Vagina (tissue), 2 donors: Measurements from ENCODE around the gene BLCAP. TPM values are rescaled to one million over a fixed set of nuclear protein-coding genes. Genes with fewer than 3 reads are reported as not detected.
"Not testable (repeated sequence)": the region's sequence is repeated elsewhere in the genome, so short reads cannot be mapped to it uniquely, and the experiment has no call there.

ENCODE experiments used
- DNase-seq, 2 donors: peaks; one replicate each; pipeline ENCODE4 v3.0.0-alpha.2; 2017; ENCODE audit errors: extremely low spot score in 2 of 2
- H3K27ac ChIP-seq: fragments of 200-600 bp; sonication (generic); one replicate; pipeline ENCODE4 v1.5.1; 2019
- H3K27me3 ChIP-seq: fragments of 200-600 bp; sonication (generic); one replicate; pipeline ENCODE4 v1.5.1; 2019
- H3K36me3 ChIP-seq, 2 donors: fragments of 200-600 bp; sonication (generic); one replicate each; pipeline ENCODE4 v1.5.1; 2017 to 2019
- H3K4me1 ChIP-seq: fragments of 200-600 bp; sonication (generic); one replicate; pipeline ENCODE4 v1.5.1; 2019
- H3K4me3 ChIP-seq, 2 donors: fragments of 200-600 bp; sonication (generic); 1 replicate in 1 of 2; 2 replicates in 1 of 2; pipeline ENCODE4 v1.5.1; 2016 to 2019
- H3K9me3 ChIP-seq: fragments of 200-600 bp; sonication (generic); one replicate; pipeline ENCODE4 v1.5.1; 2019
- CTCF ChIP-seq, 3 experiments: fragments of 450-650 bp in 2 of 3; fragments of 200-600 bp in 1 of 3; sonication (generic) in 1 of 3; IDR thresholded peaks; one replicate each; pipeline ENCODE4 v1.5.1; 2017 to 2019; ENCODE audit warnings: antibody characterized with exemption in 3 of 3, mild to moderate bottlenecking in 2 of 3, moderate library complexity in 2 of 3
- POLR2A ChIP-seq, 2 donors: fragments of 450-650 bp; IDR thresholded peaks; one replicate each; pipeline ENCODE4 v1.6.1; 2017; ENCODE audit warnings: antibody characterized with exemption in 2 of 2, mild to moderate bottlenecking in 2 of 2, moderate library complexity in 2 of 2
- POLR2AphosphoS5 ChIP-seq, 2 donors: sonication (generic); formaldehyde crosslinking; IDR thresholded peaks; one replicate each; pipeline ENCODE4 v1.9.0; 2017; ENCODE audit warnings: antibody characterized with exemption in 2 of 2, mild to moderate bottlenecking in 2 of 2, low read depth in 1 of 2; ENCODE audit not compliant: insufficient read depth in 1 of 2
- intact Hi-C: fragments of 100-400 bp; cut with DNase I; formaldehyde crosslinking; loops from one replicate; pipeline ENCODE4 v1.15.1; 2023
- total RNA-seq: library from RNA; depleted of rRNA; stranded (reverse); fragments of >200 nt; gene quantifications from one replicate; pipeline ENCODE4 v1.2.3, GENCODE V29; 2016

The BLCAP gene
- total RNA-seq, 1 donor from 2014 or later: 81.3 TPM

- Histone ChIP-seq H3K27ac (no peak overlapping the region), H3K4me1 (no peaks in the 10 kb centered on the region), H3K4me3 (no peak overlapping the region), H3K9me3 (no peaks in the 10 kb centered on the region), H3K27me3 (no peaks in the 10 kb centered on the region), H3K36me3 (no peaks in the 10 kb centered on the region)
- no peak for TF ChIP-seq POLR2A (IDR thresholded peaks at IDR 0.05)
- no peak for TF ChIP-seq CTCF (IDR thresholded peaks at IDR 0.05)
- TF ChIP-seq POLR2AphosphoS5 (IDR thresholded peaks at IDR 0.05; ENCODE audit: insufficient read depth in 1 of 2, low read depth in 1 of 2): no peak
- no peak for DNase-seq
- intact Hi-C loops: no loop called here
Observed at GRCh38 chr20:37473249-37474000, 54.3 kb downstream of the BLCAP start.

- H3K9me3 ChIP-seq, DNase-seq, H3K27ac ChIP-seq, intact Hi-C loops, H3K4me1 ChIP-seq, H3K27me3 ChIP-seq, H3K36me3 ChIP-seq, H3K4me3 ChIP-seq: not testable (repeated sequence)
Observed at GRCh38 chr20:37472435-37472834, 55.2 kb downstream of the BLCAP start.

- intact Hi-C loops: no loop called here
- TF ChIP-seq POLR2A (IDR thresholded peaks at IDR 0.05): no peak
- no peak for TF ChIP-seq POLR2AphosphoS5 (IDR thresholded peaks at IDR 0.05; ENCODE audit: insufficient read depth in 1 of 2, low read depth in 1 of 2)
Observed at GRCh38 chr20:37471741-37472235, 55.9 kb downstream of the BLCAP start.

GRCh38 chr20:37470190-37470589, 57.5 kb downstream of the BLCAP start:
- H3K36me3 ChIP-seq, intact Hi-C loops, H3K27me3 ChIP-seq, DNase-seq, H3K27ac ChIP-seq, H3K4me3 ChIP-seq, H3K4me1 ChIP-seq, H3K9me3 ChIP-seq: not testable (repeated sequence)

More at GRCh38 chr20:37471741-37472235, 55.9 kb downstream of the BLCAP start:
- Histone ChIP-seq H3K27me3 (no peaks in the 10 kb centered on the region), H3K36me3 (no peaks in the 10 kb centered on the region), H3K4me1 (no peaks in the 10 kb centered on the region), H3K27ac (no peak overlapping the region), H3K4me3 (no peak overlapping the region), H3K9me3 (no peaks in the 10 kb centered on the region)
- DNase-seq: no peak

- no peak for DNase-seq
- Histone ChIP-seq H3K27ac (no peak overlapping the region), H3K9me3 (no peaks in the 10 kb centered on the region), H3K4me1 (no peaks in the 10 kb centered on the region), H3K4me3 (no peak overlapping the region), H3K27me3 (no peaks in the 10 kb centered on the region), H3K36me3 (no peaks in the 10 kb centered on the region)
- intact Hi-C loops: no loop called here
- no peak for TF ChIP-seq POLR2AphosphoS5 (IDR thresholded peaks at IDR 0.05; ENCODE audit: insufficient read depth in 1 of 2, low read depth in 1 of 2)
- no peak for TF ChIP-seq CTCF (IDR thresholded peaks at IDR 0.05)
- TF ChIP-seq POLR2A (IDR thresholded peaks at IDR 0.05): no peak
Observed at GRCh38 chr20:37469531-37469930, 58.1 kb downstream of the BLCAP start.

- no peak overlapping the region for H3K4me3 ChIP-seq
- no peaks in the 10 kb centered on the region for H3K9me3 ChIP-seq
- H3K36me3 ChIP-seq: no peaks in the 10 kb centered on the region
- no peak for TF ChIP-seq POLR2A (IDR thresholded peaks at IDR 0.05)
- TF ChIP-seq POLR2AphosphoS5 (IDR thresholded peaks at IDR 0.05; ENCODE audit: insufficient read depth in 1 of 2, low read depth in 1 of 2): no peak
- TF ChIP-seq CTCF (IDR thresholded peaks at IDR 0.05): no peak
- DNase-seq: no peak
- H3K27ac ChIP-seq: no peak overlapping the region
- H3K4me1 ChIP-seq: no peaks in the 10 kb centered on the region
- intact Hi-C loops: no loop called here
- H3K27me3 ChIP-seq: no peaks in the 10 kb centered on the region
Observed at GRCh38 chr20:37468886-37469285, 58.8 kb downstream of the BLCAP start.

Other genes with a start within 250 kb of the BLCAP start
- 54.3 TPM for gene MANBAL, start 238.2 kb downstream of the BLCAP start, total RNA-seq
- 48.6 TPM for gene SRC, start 181.7 kb downstream of the BLCAP start, total RNA-seq
- 8.3 TPM for gene NNAT, start 6.6 kb downstream of the BLCAP start, total RNA-seq
- 40.3 TPM for gene CTNNBL1, start 166.2 kb upstream of the BLCAP start, total RNA-seq